MV-4-11 (cell line): ENCODE results near the gene RASA2.

Experiments used
- DNase-seq: peaks from one replicate; lab custom pipeline; 2025; lab: John Stamatoyannopoulos, UW

The RASA2 gene

GRCh38 chr3:141486746-141487520 lies at the start of gene RASA2:
Gene RASA2, plus strand, starts transcription at chr3:141487027. Its CDS starts 57 bp downstream, at chr3:141487084.
- DNase-seq, result peak; percentile 41

GRCh38 chr3:141439589-141439988 lies 47.2 kb upstream of the RASA2 start:
- DNase-seq, result no peak

- no peak for DNase-seq
Observed at GRCh38 chr3:141440942-141441341, 45.9 kb upstream of the RASA2 start.

- DNase-seq, result peak; percentile 83
Observed at GRCh38 chr3:141441381-141442364, 45.2 kb upstream of the RASA2 start.

- DNase-seq, result no peak
Observed at GRCh38 chr3:141442446-141442845, 44.4 kb upstream of the RASA2 start.

- DNase-seq, result no peak
Observed at GRCh38 chr3:141442914-141443313, 43.9 kb upstream of the RASA2 start.

GRCh38 chr3:141444586-141445285 lies 42.1 kb upstream of the RASA2 start:
- DNase-seq, result no peak

GRCh38 chr3:141445990-141446389 lies 40.8 kb upstream of the RASA2 start:
- no peak for DNase-seq

GRCh38 chr3:141446737-141447136 lies 40.1 kb upstream of the RASA2 start:
- no peak for DNase-seq

GRCh38 chr3:141447383-141447782 lies 39.4 kb upstream of the RASA2 start:
- DNase-seq, result no peak

GRCh38 chr3:141448606-141449220 lies 38.1 kb upstream of the RASA2 start:
- DNase-seq, result no peak

GRCh38 chr3:141449424-141449823 lies 37.4 kb upstream of the RASA2 start:
- no peak for DNase-seq

GRCh38 chr3:141450727-141451375 lies 36.0 kb upstream of the RASA2 start:
- peak; percentile 28 for DNase-seq

GRCh38 chr3:141452045-141452444 lies 34.8 kb upstream of the RASA2 start:
- DNase-seq, result peak; percentile 90

GRCh38 chr3:141452773-141453172 lies 34.1 kb upstream of the RASA2 start:
- no peak for DNase-seq

- DNase-seq, result no peak
Observed at GRCh38 chr3:141454054-141454453, 32.8 kb upstream of the RASA2 start.

GRCh38 chr3:141454906-141455602 lies 31.8 kb upstream of the RASA2 start:
- DNase-seq, result peak; percentile 57

- DNase-seq, result no peak
Observed at GRCh38 chr3:141455603-141456300, 31.1 kb upstream of the RASA2 start.

GRCh38 chr3:141456301-141456625 lies 30.6 kb upstream of the RASA2 start:
- DNase-seq, result no peak

- no peak for DNase-seq
Observed at GRCh38 chr3:141457624-141458236, 29.1 kb upstream of the RASA2 start.
